Right lobe of liver (tissue), 4 donors: ENCODE results near the gene PLCZ1.

ENCODE experiments used
- POLR2A ChIP-seq: fragments of 450-650 bp; IDR thresholded peaks from one replicate; pipeline ENCODE4 v1.6.1; 2017; ENCODE audit warnings: antibody characterized with exemption, mild to moderate bottlenecking
- TF ChIP-seq, protein P1 (sequence below), 4 donors: fragments of 200-600 bp in 3 of 4; fragments of 450-650 bp in 1 of 4; IDR thresholded peaks; one replicate each; pipeline versions ENCODE4 v1.5.1 to v1.8.0; 2016 to 2022; ENCODE audit warnings: antibody characterized with exemption in 4 of 4, mild to moderate bottlenecking in 2 of 4
- donor health status: DM: no; HTN: no; CAD: no.
- donor health status: DM: no; HTN: no; CAD: no.
- donor health status: DM: no; HTN: yes; CAD: no.

DNA sequence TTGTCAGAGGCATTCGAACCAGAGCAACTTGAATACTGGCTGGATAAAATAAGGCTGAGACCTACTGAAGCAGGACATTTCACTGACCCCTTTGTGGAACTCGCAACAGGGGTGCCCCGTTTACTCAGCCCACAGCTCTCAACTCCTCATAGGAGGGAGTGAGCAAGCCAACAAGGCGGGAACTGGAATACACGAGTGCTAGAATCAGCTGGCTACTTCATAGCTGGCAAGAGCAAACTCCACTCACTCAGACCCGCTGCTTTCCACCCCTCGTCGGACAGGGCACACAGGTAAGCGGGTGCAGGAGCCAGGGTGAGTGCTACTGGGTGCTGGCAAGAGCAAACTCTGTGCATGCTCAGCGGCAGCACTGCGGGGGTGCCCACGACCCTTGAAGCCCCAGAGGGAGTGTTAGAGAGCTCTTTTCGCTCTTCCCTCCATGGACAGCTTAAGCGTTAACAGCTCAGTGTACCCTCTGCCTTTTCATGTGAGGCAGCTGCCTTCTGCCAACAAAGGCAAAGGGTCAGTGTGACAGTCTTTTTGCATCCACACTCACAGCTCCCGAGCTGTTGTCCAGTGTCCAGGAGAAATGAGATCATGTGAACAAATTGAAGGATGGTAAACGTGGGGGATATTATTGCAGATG, 15.8 kb upstream of the PLCZ1 start:
- TF ChIP-seq, protein P1, sequence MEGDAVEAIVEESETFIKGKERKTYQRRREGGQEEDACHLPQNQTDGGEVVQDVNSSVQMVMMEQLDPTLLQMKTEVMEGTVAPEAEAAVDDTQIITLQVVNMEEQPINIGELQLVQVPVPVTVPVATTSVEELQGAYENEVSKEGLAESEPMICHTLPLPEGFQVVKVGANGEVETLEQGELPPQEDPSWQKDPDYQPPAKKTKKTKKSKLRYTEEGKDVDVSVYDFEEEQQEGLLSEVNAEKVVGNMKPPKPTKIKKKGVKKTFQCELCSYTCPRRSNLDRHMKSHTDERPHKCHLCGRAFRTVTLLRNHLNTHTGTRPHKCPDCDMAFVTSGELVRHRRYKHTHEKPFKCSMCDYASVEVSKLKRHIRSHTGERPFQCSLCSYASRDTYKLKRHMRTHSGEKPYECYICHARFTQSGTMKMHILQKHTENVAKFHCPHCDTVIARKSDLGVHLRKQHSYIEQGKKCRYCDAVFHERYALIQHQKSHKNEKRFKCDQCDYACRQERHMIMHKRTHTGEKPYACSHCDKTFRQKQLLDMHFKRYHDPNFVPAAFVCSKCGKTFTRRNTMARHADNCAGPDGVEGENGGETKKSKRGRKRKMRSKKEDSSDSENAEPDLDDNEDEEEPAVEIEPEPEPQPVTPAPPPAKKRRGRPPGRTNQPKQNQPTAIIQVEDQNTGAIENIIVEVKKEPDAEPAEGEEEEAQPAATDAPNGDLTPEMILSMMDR (IDR thresholded peaks at IDR 0.05), result no peak
- TF ChIP-seq POLR2A, result no peak
